Measurements from ENCODE around the gene KRTAP16-1.
"Not testable (repeated sequence)": the region's sequence is repeated elsewhere in the genome, so short reads cannot be mapped to it uniquely, and the experiment has no call there.

KRTAP16-1 gene

GRCh38 chr17:41275648-41276190, 33.4 kb downstream of the KRTAP16-1 start, which contains the start of gene KRTAP9-7:
Gene KRTAP9-7, plus strand, starts transcription at chr17:41275698. Its CDS starts 0 bp downstream, at chr17:41275698.
- H3K4me1 ChIP-seq (ENCODE audit: control insufficient read depth, insufficient read depth, low read length); H3K9me3 ChIP-seq (ENCODE audit: control insufficient read depth, insufficient read depth, low read length); H3K4me3 ChIP-seq (ENCODE audit: low read length); H3K27ac ChIP-seq (ENCODE audit: low read length); H3K27me3 ChIP-seq (ENCODE audit: control insufficient read depth, insufficient read depth, low read length); H3K36me3 ChIP-seq (ENCODE audit: control insufficient read depth, insufficient read depth, low read length); DNase-seq (ENCODE audit: low read depth, low spot score): not testable (repeated sequence)
- WGBS (ENCODE audit: insufficient coverage, insufficient read length), result no CpG with 5 or more reads among the region's 3 CpGs

- no peak overlapping the region for H3K4me3 ChIP-seq (ENCODE audit: low read length)
- H3K27ac ChIP-seq (ENCODE audit: low read length), result no peak overlapping the region
- no CpG with 5 or more reads among the region's 1 CpG for WGBS (ENCODE audit: insufficient coverage, insufficient read length)
- no peaks in the 10 kb centered on the region for H3K4me1 ChIP-seq (ENCODE audit: control insufficient read depth, insufficient read depth, low read length)
- H3K27me3 ChIP-seq (ENCODE audit: control insufficient read depth, insufficient read depth, low read length), result no peaks in the 10 kb centered on the region
- no peaks in the 10 kb centered on the region for H3K36me3 ChIP-seq (ENCODE audit: control insufficient read depth, insufficient read depth, low read length)
- no peak for DNase-seq (ENCODE audit: low read depth, low spot score)
- no peaks in the 10 kb centered on the region for H3K9me3 ChIP-seq (ENCODE audit: control insufficient read depth, insufficient read depth, low read length)
Measured at GRCh38 chr17:41271858-41272257, 37.3 kb downstream of the KRTAP16-1 start.

GRCh38 chr17:41271323-41271722, 37.8 kb downstream of the KRTAP16-1 start:
- no CpG with 5 or more reads among the region's 1 CpG for WGBS (ENCODE audit: insufficient coverage, insufficient read length)
- not testable (repeated sequence) for H3K9me3 ChIP-seq (ENCODE audit: control insufficient read depth, insufficient read depth, low read length)

GRCh38 chr17:41267711-41268110, 41.4 kb downstream of the KRTAP16-1 start:
- Histone ChIP-seq H3K27ac (ENCODE audit: low read length) (no peak overlapping the region), H3K36me3 (ENCODE audit: control insufficient read depth, insufficient read depth, low read length) (no peaks in the 10 kb centered on the region), H3K4me3 (ENCODE audit: low read length) (no peak overlapping the region), H3K4me1 (ENCODE audit: control insufficient read depth, insufficient read depth, low read length) (no peaks in the 10 kb centered on the region), H3K27me3 (ENCODE audit: control insufficient read depth, insufficient read depth, low read length) (no peaks in the 10 kb centered on the region), H3K9me3 (ENCODE audit: control insufficient read depth, insufficient read depth, low read length) (no peaks in the 10 kb centered on the region)
- no CpG with 5 or more reads among the region's 3 CpGs for WGBS (ENCODE audit: insufficient coverage, insufficient read length)
- DNase-seq (ENCODE audit: low read depth, low spot score), result no peak

More at GRCh38 chr17:41271323-41271722, 37.8 kb downstream of the KRTAP16-1 start:
- H3K27ac ChIP-seq (ENCODE audit: low read length); H3K4me1 ChIP-seq (ENCODE audit: control insufficient read depth, insufficient read depth, low read length); H3K36me3 ChIP-seq (ENCODE audit: control insufficient read depth, insufficient read depth, low read length); H3K27me3 ChIP-seq (ENCODE audit: control insufficient read depth, insufficient read depth, low read length); DNase-seq (ENCODE audit: low read depth, low spot score); H3K4me3 ChIP-seq (ENCODE audit: low read length): not testable (repeated sequence)

- Histone ChIP-seq H3K27me3 (ENCODE audit: control insufficient read depth, insufficient read depth, low read length) (no peaks in the 10 kb centered on the region), H3K27ac (ENCODE audit: low read length) (no peak within 1 kb of the TSS), H3K9me3 (ENCODE audit: control insufficient read depth, insufficient read depth, low read length) (no peaks in the 10 kb centered on the region), H3K36me3 (ENCODE audit: control insufficient read depth, insufficient read depth, low read length) (no peaks in the 10 kb centered on the region), H3K4me1 (ENCODE audit: control insufficient read depth, insufficient read depth, low read length) (no peaks in the 10 kb centered on the region), H3K4me3 (ENCODE audit: low read length) (no peak within 1 kb of the TSS)
- DNase-seq (ENCODE audit: low read depth, low spot score), result no peak
- no CpG with 5 or more reads among the region's 2 CpGs for WGBS (ENCODE audit: insufficient coverage, insufficient read length)
Measured at GRCh38 chr17:41265078-41265477, 44.0 kb downstream of the KRTAP16-1 start, which contains the start of gene KRTAP9-6. Gene KRTAP9-6, plus strand, starts transcription at chr17:41265378. Its CDS starts 0 bp downstream, at chr17:41265378.

GRCh38 chr17:41264599-41264998, 44.5 kb downstream of the KRTAP16-1 start:
- Histone ChIP-seq H3K9me3 (ENCODE audit: control insufficient read depth, insufficient read depth, low read length) (no peaks in the 10 kb centered on the region), H3K4me1 (ENCODE audit: control insufficient read depth, insufficient read depth, low read length) (no peaks in the 10 kb centered on the region), H3K4me3 (ENCODE audit: low read length) (no peak overlapping the region), H3K36me3 (ENCODE audit: control insufficient read depth, insufficient read depth, low read length) (no peaks in the 10 kb centered on the region), H3K27me3 (ENCODE audit: control insufficient read depth, insufficient read depth, low read length) (no peaks in the 10 kb centered on the region), H3K27ac (ENCODE audit: low read length) (no peak overlapping the region)
- DNase-seq (ENCODE audit: low read depth, low spot score), result no peak
- WGBS (ENCODE audit: insufficient coverage, insufficient read length), result no CpG with 5 or more reads among the region's 3 CpGs

GRCh38 chr17:41263212-41263611, 45.9 kb downstream of the KRTAP16-1 start:
- no CpG with 5 or more reads among the region's 2 CpGs for WGBS (ENCODE audit: insufficient coverage, insufficient read length)

GRCh38 chr17:41258406-41258805, 50.7 kb downstream of the KRTAP16-1 start:
- H3K27ac ChIP-seq (ENCODE audit: low read length), result no peak overlapping the region
- H3K36me3 ChIP-seq (ENCODE audit: control insufficient read depth, insufficient read depth, low read length), result no peaks in the 10 kb centered on the region
- H3K4me1 ChIP-seq (ENCODE audit: control insufficient read depth, insufficient read depth, low read length), result no peaks in the 10 kb centered on the region
- no peaks in the 10 kb centered on the region for H3K9me3 ChIP-seq (ENCODE audit: control insufficient read depth, insufficient read depth, low read length)
- H3K4me3 ChIP-seq (ENCODE audit: low read length), result no peak overlapping the region
- DNase-seq (ENCODE audit: low read depth, low spot score), result no peak
- H3K27me3 ChIP-seq (ENCODE audit: control insufficient read depth, insufficient read depth, low read length), result no peaks in the 10 kb centered on the region

More at GRCh38 chr17:41263212-41263611, 45.9 kb downstream of the KRTAP16-1 start:
- H3K9me3 ChIP-seq (ENCODE audit: control insufficient read depth, insufficient read depth, low read length), result no peaks in the 10 kb centered on the region
- no peak overlapping the region for H3K4me3 ChIP-seq (ENCODE audit: low read length)
- no peak for DNase-seq (ENCODE audit: low read depth, low spot score)
- no peaks in the 10 kb centered on the region for H3K27me3 ChIP-seq (ENCODE audit: control insufficient read depth, insufficient read depth, low read length)
- H3K27ac ChIP-seq (ENCODE audit: low read length), result no peak overlapping the region
- no peaks in the 10 kb centered on the region for H3K4me1 ChIP-seq (ENCODE audit: control insufficient read depth, insufficient read depth, low read length)
- no peaks in the 10 kb centered on the region for H3K36me3 ChIP-seq (ENCODE audit: control insufficient read depth, insufficient read depth, low read length)
